BJ (cell line): ENCODE results near the gene PIP5KL1. TPM values are rescaled to one million over a fixed set of nuclear protein-coding genes. Genes with fewer than 3 reads are reported as not detected.

Experiments used
- CTCF ChIA-PET: fragments of 350-600 bp; formaldehyde crosslinking; extraction: SDS; loops from one replicate; lab custom pipeline; 2021; ENCODE audit warnings: antibody characterized with exemption, inconsistent platforms; lab: Yijun Ruan, JAX
- POLR2A ChIA-PET: fragments of 300-600 bp; sonication (Branson Sonifier 250); formaldehyde crosslinking; extraction: SDS; loops from one replicate; lab custom pipeline; 2021; ENCODE audit warnings: antibody characterized with exemption; lab: Charles Lee
- DNase-seq: peaks from one replicate; pipeline ENCODE4 v3.0.0-alpha.2; 2011; ENCODE audit warnings: low read depth
- H3K27me3 ChIP-seq: 2 replicates; pipeline ENCODE4 v1.6.0; 2011; ENCODE audit warnings: low read length; ENCODE audit not compliant: control insufficient read depth, insufficient read depth
- H3K36me3 ChIP-seq: 2 replicates; pipeline ENCODE4 v1.5.1; 2011; ENCODE audit warnings: low read length; ENCODE audit not compliant: control insufficient read depth, insufficient read depth
- H3K4me3 ChIP-seq: 2 replicates; pipeline ENCODE4 v1.5.1; 2011; ENCODE audit warnings: low read depth, mild to moderate bottlenecking, control low read depth, low read length
- CTCF ChIP-seq: IDR thresholded peaks from 2 replicates; pipeline ENCODE4 v1.5.1; 2011; ENCODE audit warnings: low read depth, mild to moderate bottlenecking, control low read depth, inconsistent platforms, low read length, moderate library complexity; ENCODE audit not compliant: insufficient read depth
- polyA plus RNA-seq: library from polyadenylated mRNA; depleted of rRNA; stranded (reverse); fragments of >200 nt; gene quantifications from 2 replicates; pipeline ENCODE4 v1.2.3, GENCODE V29; 2011

Gene PIP5KL1
- polyA plus RNA-seq, 1 experiment, result 2.3 TPM

- TF ChIP-seq CTCF, result no peak
- no peaks in the 10 kb centered on the region for H3K36me3 ChIP-seq
- H3K4me3 ChIP-seq, result no peak overlapping the region
- POLR2A ChIA-PET, result no interaction called here
- CTCF ChIA-PET, result interaction anchor here (0.6 to 1.9 kb wide), 3 partner anchors 16 to 191 kb away, joined by 3 to 7 read pairs (median 4); partner anchors contain the start of gene TOR2A
- no peak for DNase-seq
- H3K27me3 ChIP-seq, result no peaks in the 10 kb centered on the region
Measured at GRCh38 chr9:127925959-127926905, 4.3 kb downstream of the PIP5KL1 start.

- no peak for DNase-seq
Measured at GRCh38 chr9:127924736-127925444, 5.7 kb downstream of the PIP5KL1 start.

GRCh38 chr9:127923771-127924170 lies 6.8 kb downstream of the PIP5KL1 start:
- ChIA-PET CTCF (interaction anchor here (0.6 to 5.7 kb wide), 11 partner anchors 12 to 386 kb away, joined by 3 to 70 read pairs (median 3); partner anchors contain the start of genes CDK9 and TOR2A), POLR2A (no interaction called here)
- TF ChIP-seq CTCF, result no peak
- DNase-seq, result peak; percentile 86
- H3K36me3 ChIP-seq, result no peaks in the 10 kb centered on the region
- H3K4me3 ChIP-seq, result no peak overlapping the region
- no peaks in the 10 kb centered on the region for H3K27me3 ChIP-seq

More at GRCh38 chr9:127924736-127925444, 5.7 kb downstream of the PIP5KL1 start:
- Histone ChIP-seq H3K36me3 (no peaks in the 10 kb centered on the region), H3K27me3 (no peaks in the 10 kb centered on the region), H3K4me3 (no peak overlapping the region)
- ChIA-PET POLR2A (no interaction called here), CTCF (interaction anchor here (0.7 to 2.5 kb wide), 4 partner anchors 19 to 190 kb away, joined by 3 to 7 read pairs (median 4); partner anchors contain the start of genes CDK9 and TOR2A)
- TF ChIP-seq CTCF, result no peak

GRCh38 chr9:127923046-127923445 lies 7.5 kb downstream of the PIP5KL1 start:
- H3K36me3 ChIP-seq, result no peaks in the 10 kb centered on the region
- H3K27me3 ChIP-seq, result no peaks in the 10 kb centered on the region
- no peak for DNase-seq
- CTCF ChIA-PET, result interaction anchor here (0.8 to 5.7 kb wide), 12 partner anchors 11 to 333 kb away, joined by 3 to 70 read pairs (median 4); partner anchors contain the start of gene TOR2A
- POLR2A ChIA-PET, result no interaction called here
- no peak overlapping the region for H3K4me3 ChIP-seq
- no peak for TF ChIP-seq CTCF
